Breast epithelium (tissue), 4 donors: ENCODE results near the gene COL15A1. TPM values are rescaled to one million over a fixed set of nuclear protein-coding genes. Genes with fewer than 3 reads are reported as not detected.

ENCODE experiments used
- DNase-seq, 2 donors: peaks; one replicate each; pipeline ENCODE4 v3.0.0-alpha.2; 2019; ENCODE audit warnings: low spot score in 2 of 2
- H3K27ac ChIP-seq, 2 donors: fragments of 200-600 bp; sonication (generic) in 1 of 2; one replicate each; pipeline ENCODE4 v1.5.1; 2016 to 2019; ENCODE audit warnings: mild to moderate bottlenecking in 1 of 2
- H3K27me3 ChIP-seq, 2 donors: fragments of 200-600 bp; sonication (generic) in 1 of 2; one replicate each; pipeline versions ENCODE4 v1.5.1 to v1.6.0; 2017 to 2019; ENCODE audit warnings: control low read depth in 1 of 2, mild to moderate bottlenecking in 1 of 2
- H3K36me3 ChIP-seq: fragments of 200-600 bp; one replicate; pipeline ENCODE4 v1.5.1; 2019
- H3K4me1 ChIP-seq, 2 donors: fragments of 200-600 bp; sonication (generic); one replicate each; pipeline ENCODE4 v1.5.1; 2016 to 2019; ENCODE audit warnings: control low read depth in 1 of 2
- H3K4me3 ChIP-seq, 3 donors: fragments of 200-600 bp; sonication (generic); 1 replicate in 2 of 3; 2 replicates in 1 of 3; pipeline ENCODE4 v1.5.1; 2016 to 2019; ENCODE audit warnings: mild to moderate bottlenecking in 3 of 3, moderate library complexity in 2 of 3
- H3K9me3 ChIP-seq, 2 donors: fragments of 200-600 bp; sonication (generic) in 1 of 2; one replicate each; pipeline ENCODE4 v1.5.1; 2016 to 2019; ENCODE audit warnings: control low read depth in 1 of 2
- CTCF ChIP-seq, 3 donors: fragments of 450-650 bp; IDR thresholded peaks; one replicate each; pipeline ENCODE4 v1.5.1; 2016 to 2017; ENCODE audit warnings: antibody characterized with exemption in 3 of 3, mild to moderate bottlenecking in 3 of 3, moderate library complexity in 3 of 3
- POLR2A ChIP-seq: fragments of 450-650 bp; IDR thresholded peaks from one replicate; pipeline ENCODE4 v1.6.1; 2016; ENCODE audit warnings: antibody characterized with exemption, mild to moderate bottlenecking, moderate library complexity
- POLR2AphosphoS5 ChIP-seq, 3 donors: sonication (generic); formaldehyde crosslinking; IDR thresholded peaks; one replicate each; pipeline ENCODE4 v1.6.1; 2017; ENCODE audit warnings: antibody characterized with exemption in 3 of 3
- intact Hi-C: fragments of 100-400 bp; cut with DNase I; formaldehyde crosslinking; loops from one replicate; pipeline ENCODE4 v1.15.1; 2023; ENCODE audit warnings: low total_unique reads
- total RNA-seq, 3 donors: library from RNA; depleted of rRNA; stranded (reverse); fragments of >200 nt; gene quantifications; one replicate each; pipeline ENCODE4 v1.1.0, GENCODE V29; 2016

The COL15A1 gene
- total RNA-seq, 3 donors from 2014 or later, result 13.9 to 47.8 (median 32.4) TPM

GRCh38 chr9:98922721-98923435 lies 20.8 kb upstream of the COL15A1 start:
- intact Hi-C loops, result loop anchor here (2.0 kb wide), 1 partner anchor 20 kb away; the partner anchor contains the start of gene COL15A1
- Histone ChIP-seq H3K27ac (no peak overlapping the region), H3K27me3 (no peaks in the 10 kb centered on the region), H3K36me3 (no peaks in the 10 kb centered on the region), H3K4me1 (no peaks in the 10 kb centered on the region), H3K4me3 (no peak overlapping the region), H3K9me3 (no peaks in the 10 kb centered on the region)
- DNase-seq, result no peak
- no peak for TF ChIP-seq POLR2AphosphoS5 (IDR thresholded peaks at IDR 0.05)
- TF ChIP-seq POLR2A, result no peak
- TF ChIP-seq CTCF (IDR thresholded peaks at IDR 0.05), result no peak

GRCh38 chr9:98923451-98924123 lies 20.1 kb upstream of the COL15A1 start:
- DNase-seq, result no peak
- H3K27me3 ChIP-seq, result no peaks in the 10 kb centered on the region
- no peak overlapping the region for H3K27ac ChIP-seq
- TF ChIP-seq POLR2AphosphoS5 (IDR thresholded peaks at IDR 0.05) (no peak), POLR2A (no peak), CTCF (IDR thresholded peaks at IDR 0.05) (no peak)
- no peaks in the 10 kb centered on the region for H3K9me3 ChIP-seq
- no peak overlapping the region for H3K4me3 ChIP-seq
- intact Hi-C loops, result loop anchor here (2.0 kb wide), 1 partner anchor 19 kb away; the partner anchor contains the start of gene COL15A1
- H3K4me1 ChIP-seq, result no peaks in the 10 kb centered on the region
- no peaks in the 10 kb centered on the region for H3K36me3 ChIP-seq

- TF ChIP-seq CTCF (IDR thresholded peaks at IDR 0.05) (no peak), POLR2AphosphoS5 (IDR thresholded peaks at IDR 0.05) (no peak), POLR2A (no peak)
- no peaks in the 10 kb centered on the region for H3K27me3 ChIP-seq
- no peaks in the 10 kb centered on the region for H3K9me3 ChIP-seq
- H3K4me1 ChIP-seq, result no peaks in the 10 kb centered on the region
- no peak overlapping the region for H3K27ac ChIP-seq
- no peak overlapping the region for H3K4me3 ChIP-seq
- H3K36me3 ChIP-seq, result no peaks in the 10 kb centered on the region
- DNase-seq, result no peak
- intact Hi-C loops, result no loop called here
Measured at GRCh38 chr9:98924946-98925820, 18.5 kb upstream of the COL15A1 start.

GRCh38 chr9:98925956-98926355 lies 17.8 kb upstream of the COL15A1 start:
- Histone ChIP-seq H3K27ac (no peak overlapping the region), H3K9me3 (no peaks in the 10 kb centered on the region), H3K27me3 (no peaks in the 10 kb centered on the region), H3K36me3 (no peaks in the 10 kb centered on the region), H3K4me1 (no peaks in the 10 kb centered on the region), H3K4me3 (no peak overlapping the region)
- intact Hi-C loops, result no loop called here
- TF ChIP-seq CTCF (IDR thresholded peaks at IDR 0.05) (no peak), POLR2A (no peak), POLR2AphosphoS5 (IDR thresholded peaks at IDR 0.05) (no peak)
- DNase-seq, result no peak
